Daoy (cell line): ENCODE data around the gene CTU2. TPM values are rescaled to one million over a fixed set of nuclear protein-coding genes. Genes with fewer than 3 reads are reported as not detected.
"Not testable (repeated sequence)": the region's sequence is repeated elsewhere in the genome, so short reads cannot be mapped to it uniquely, and the experiment has no call there.

ENCODE experiments used
- DNase-seq: peaks from one replicate; pipeline ENCODE4 v3.0.0-alpha.2; 2015; ENCODE audit warnings: low read depth
- total RNA-seq: library from RNA; depleted of rRNA; stranded (reverse); fragments of >200 nt; shearing (Covaris generic); gene quantifications from 2 replicates; pipeline ENCODE4 v1.2.3, GENCODE V29; 2014; rRNA removed

The CTU2 gene
- 17.4 and 22.0 TPM in 2 replicates for total RNA-seq

- DNase-seq = peak; percentile 92
These were observed at the start of gene CTU2, which contains the start of gene RNF166 for GRCh38 chr16:88706229-88706964. CTU2 (plus strand) TSS chr16:88706503; CDS start chr16:88706531, 28 bp downstream. RNF166 (minus strand) TSS chr16:88706408; CDS start chr16:88706325, 83 bp downstream.

- no peak for DNase-seq
These were observed 48.9 kb upstream of the CTU2 start for GRCh38 chr16:88657371-88657770.

- DNase-seq = no peak
These were observed 47.6 kb upstream of the CTU2 start for GRCh38 chr16:88658714-88659113.

GRCh38 chr16:88659160-88659559, 47.1 kb upstream of the CTU2 start:
- DNase-seq = no peak

GRCh38 chr16:88661468-88661867, 44.8 kb upstream of the CTU2 start:
- no peak for DNase-seq

DNA sequence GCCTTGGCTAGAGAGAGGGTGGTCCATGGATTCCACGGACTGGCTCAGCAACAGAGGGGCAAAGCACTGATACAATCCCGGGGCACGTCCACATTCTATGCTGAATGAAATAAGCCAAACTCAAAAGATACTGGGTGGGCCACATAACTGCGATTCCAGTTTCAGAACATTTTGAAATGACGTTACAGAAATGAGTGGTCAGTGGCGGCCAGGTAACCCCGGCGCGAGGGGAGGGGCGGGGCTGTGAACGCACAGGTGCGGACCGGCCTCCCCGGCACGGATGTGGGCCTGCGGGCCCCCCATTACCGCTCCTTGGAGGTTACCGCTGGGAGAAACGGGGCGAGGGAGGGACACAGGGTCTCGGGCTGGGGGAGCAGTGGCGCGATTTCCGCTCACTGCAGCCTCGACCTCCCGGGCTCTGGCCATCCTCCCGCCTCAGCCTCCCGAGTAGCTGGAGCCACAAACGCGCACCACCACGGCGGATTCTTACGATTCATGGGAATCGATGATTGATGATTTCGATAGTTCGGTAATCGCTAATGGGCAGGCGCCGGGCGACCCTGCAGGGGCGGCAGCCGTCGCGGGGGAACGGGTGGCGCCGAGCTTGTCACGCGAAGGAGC, 44.0 kb upstream of the CTU2 start:
- DNase-seq = no peak

DNA sequence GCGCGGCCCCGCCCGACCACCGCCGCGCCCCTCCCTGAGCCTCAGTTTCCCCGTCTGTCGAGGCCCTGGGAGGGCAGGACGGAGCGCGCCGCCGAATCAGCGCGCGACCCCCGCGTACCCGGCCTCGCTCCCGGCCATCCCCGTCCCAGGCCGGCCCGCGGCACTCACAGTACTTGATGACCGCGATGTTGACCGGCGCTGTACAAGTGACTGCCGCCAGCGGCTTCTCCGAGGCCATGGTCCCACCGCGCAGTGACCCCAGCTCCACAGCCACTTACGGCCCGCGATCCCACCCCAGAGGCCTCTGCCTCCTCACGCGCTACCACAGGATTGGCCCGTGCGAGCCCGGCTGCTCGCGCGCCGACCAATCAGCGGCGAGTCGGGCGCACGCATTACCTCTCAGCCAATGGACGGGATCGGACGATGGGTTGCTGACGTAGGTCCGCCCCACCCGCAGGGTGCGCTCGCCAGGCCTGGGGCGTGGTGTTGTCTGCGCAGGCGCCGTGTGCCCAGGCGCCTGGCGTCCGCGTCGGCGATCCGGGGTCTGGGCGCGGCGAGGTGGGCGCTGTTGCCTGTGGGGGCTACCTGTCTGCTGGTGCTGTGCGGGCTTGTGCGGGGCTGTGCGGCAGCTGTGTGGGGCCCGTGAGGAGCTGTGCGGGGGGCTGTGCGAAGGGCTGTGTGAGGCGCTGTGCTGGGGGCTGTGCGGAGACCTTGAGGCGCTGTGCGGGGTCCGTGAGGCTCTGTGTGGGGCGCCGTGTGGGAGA, 43.3 kb upstream of the CTU2 start, which contains the start of gene MVD:
TSS of gene MVD (minus strand) at position 249 of the 764 bp plus-strand sequence. CDS start at position 238, 11 bp downstream.
- peak; percentile 99 for DNase-seq

DNA sequence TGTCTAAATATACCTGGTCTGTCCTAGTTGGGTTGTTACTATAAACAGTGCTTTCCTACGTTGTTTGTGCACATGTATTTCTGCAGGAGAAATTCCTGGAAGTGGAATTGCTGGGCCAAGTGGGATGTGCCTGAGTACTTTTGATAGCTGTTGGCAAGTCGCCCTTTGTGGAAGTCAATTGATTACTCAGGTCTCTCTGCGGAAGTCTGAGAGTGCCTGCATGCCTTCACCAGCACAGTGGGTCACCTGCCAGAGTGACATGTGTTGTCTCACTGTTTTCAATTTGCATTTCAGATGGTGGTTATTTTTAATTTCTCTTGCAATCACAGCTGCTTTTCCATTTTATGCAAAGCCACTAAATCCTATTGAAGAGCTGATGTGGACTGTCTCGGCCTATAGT, 41.2 kb upstream of the CTU2 start:
- DNase-seq = no peak

- DNase-seq = no peak
These were observed 40.7 kb upstream of the CTU2 start for GRCh38 chr16:88665570-88665969.

GRCh38 chr16:88667461-88667860, 38.8 kb upstream of the CTU2 start:
- DNase-seq = no peak

DNA sequence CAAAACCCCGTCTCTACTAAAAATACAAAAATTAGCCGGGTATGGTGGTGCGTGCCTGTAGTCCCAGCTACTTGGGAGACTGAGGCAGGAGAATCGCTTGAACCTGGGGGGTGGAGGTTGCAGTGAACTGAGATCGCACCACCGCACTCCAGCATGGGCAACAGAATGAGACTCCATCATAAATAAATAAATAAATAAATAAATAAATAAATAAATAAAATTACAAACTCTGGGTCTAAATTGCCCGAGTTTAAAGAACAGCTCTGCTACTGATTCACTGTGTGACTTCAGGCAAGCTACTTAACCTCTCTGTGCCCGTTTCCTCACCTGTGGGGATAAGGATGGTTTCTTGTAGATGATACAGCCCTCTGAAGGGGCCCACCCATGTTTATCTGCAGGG, 36.8 kb upstream of the CTU2 start:
- DNase-seq = not testable (repeated sequence)

- DNase-seq = no peak
These were observed 36.3 kb upstream of the CTU2 start for GRCh38 chr16:88669980-88670379.

DNA sequence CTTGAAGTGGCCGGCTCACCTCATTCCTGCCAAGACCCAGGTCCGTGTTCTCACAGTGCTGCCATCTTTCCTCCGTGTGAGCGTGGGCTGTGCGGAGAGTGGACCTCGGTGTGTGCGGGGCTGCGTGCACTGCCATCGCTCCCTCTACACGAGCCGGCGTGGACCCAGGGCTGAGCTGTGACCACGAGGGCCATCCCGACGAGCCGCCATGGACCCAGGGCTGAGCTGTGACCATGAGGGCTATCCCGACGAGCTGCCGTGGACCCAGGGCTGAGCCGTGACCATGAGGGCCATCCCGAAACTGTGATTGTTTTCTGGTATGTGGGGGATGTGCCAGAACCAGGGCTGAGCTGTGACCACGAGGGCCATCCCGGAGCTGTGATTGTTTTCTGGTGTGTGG, 34.5 kb upstream of the CTU2 start:
- no peak for DNase-seq

- DNase-seq = no peak
These were observed 33.5 kb upstream of the CTU2 start for GRCh38 chr16:88672776-88673175.

- DNase-seq = no peak
These were observed 32.5 kb upstream of the CTU2 start for GRCh38 chr16:88673716-88674379.

DNA sequence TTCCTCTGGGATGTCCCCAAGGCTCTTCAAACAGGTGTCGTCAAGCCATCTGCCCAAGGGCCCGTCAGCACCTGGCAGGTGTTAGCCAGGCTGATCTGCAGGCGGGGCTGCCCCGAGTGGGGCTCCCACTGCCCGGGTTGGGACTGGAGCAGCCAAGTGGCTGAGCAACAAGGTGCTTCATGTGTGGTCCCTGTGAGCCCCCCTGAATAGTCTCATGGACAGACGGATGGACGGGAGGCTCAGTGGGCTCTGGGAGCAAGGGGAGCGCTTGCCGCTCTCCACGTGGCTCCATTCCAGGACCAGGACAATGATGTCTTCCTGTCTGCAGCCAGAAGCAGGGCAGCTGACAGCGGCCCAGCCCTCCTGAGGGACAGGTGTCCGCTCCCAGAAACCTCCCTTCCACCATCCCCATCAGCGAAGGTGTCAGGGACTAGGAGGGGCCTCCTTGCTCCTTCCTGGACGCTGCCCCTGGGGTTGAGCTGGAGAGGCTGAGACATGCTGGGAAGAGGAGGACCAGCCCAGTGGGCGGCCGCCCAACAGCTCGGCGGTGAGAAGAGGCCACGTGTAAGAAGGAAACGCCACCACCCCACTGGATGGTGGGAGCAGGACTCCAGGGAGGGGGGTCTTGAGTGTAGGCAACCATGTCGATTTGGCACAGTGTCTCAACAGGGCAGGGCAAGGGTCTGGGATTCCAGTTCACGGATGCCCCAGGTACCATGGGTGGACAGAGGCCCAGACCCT, 29.6 kb upstream of the CTU2 start:
- no peak for DNase-seq

GRCh38 chr16:88677721-88678120, 28.6 kb upstream of the CTU2 start:
- no peak for DNase-seq

GRCh38 chr16:88678224-88678979, 27.9 kb upstream of the CTU2 start:
- no peak for DNase-seq

- no peak for DNase-seq
These were observed 25.7 kb upstream of the CTU2 start for GRCh38 chr16:88680554-88681083.

- no peak for DNase-seq
These were observed 25.1 kb upstream of the CTU2 start for GRCh38 chr16:88681084-88681680.
